Measurements from ENCODE around the gene LAMTOR1. TPM values are rescaled to one million over a fixed set of nuclear protein-coding genes. Genes with fewer than 3 reads are reported as not detected.

LAMTOR1 gene
- total RNA-seq, 2 experiments from 2014 or later: 61.8 to 64.1 TPM

GRCh38 chr11:72066855-72067254 is 36.2 kb downstream of the LAMTOR1 start:
- H3K36me3 ChIP-seq (ENCODE audit: insufficient read depth, low read length): peaks cover 66% of the 10 kb centered on the region
- no peak overlapping the region for H3K4me2 ChIP-seq (ENCODE audit: low read length)
- H3K9me3 ChIP-seq (ENCODE audit: low read length): no peaks in the 10 kb centered on the region
- H4K20me1 ChIP-seq (ENCODE audit: insufficient read depth, low read length): peaks cover 16% of the 10 kb centered on the region
- H2AFZ ChIP-seq (ENCODE audit: low read length): no peak overlapping the region
- H3K79me2 ChIP-seq (ENCODE audit: insufficient read depth, low read depth, low read length): peaks cover 26% of the 10 kb centered on the region
- no peak for DNase-seq (ENCODE audit: low spot score)
- no peaks in the 10 kb centered on the region for H3K9me2 ChIP-seq (ENCODE audit: insufficient read depth, low read length)
- no peak overlapping the region for H3K4me3 ChIP-seq (ENCODE audit: low read depth, low read length, poor library complexity, severe bottlenecking)
- CTCF ChIA-PET (ENCODE audit: unreplicated experiment): no interaction called here
- intact Hi-C loops (cut with micrococcal nuclease; ENCODE audit: unreplicated experiment): no loop called here
- BruUV-seq (replicated peaks): no TSS peak
- TF ChIP-seq CTCF (conservative IDR thresholded peaks at IDR 0.05; ENCODE audit: low read length) (no peak), EZH2phosphoT487 (IDR thresholded peaks at IDR 0.05; ENCODE audit: borderline replicate concordance, low read depth, low read length) (no peak)
- peaks cover 26% of the 10 kb centered on the region for H3K4me1 ChIP-seq (ENCODE audit: insufficient read depth, low read length, poor library complexity, severe bottlenecking)
- no peak overlapping the region for H3K27ac ChIP-seq (ENCODE audit: low read depth, low read length, poor library complexity, severe bottlenecking)
- POLR2A ChIA-PET: interaction anchor here (0.7 to 1.4 kb wide), 3 partner anchors 9 to 24 kb away, joined by 3 to 4 read pairs (median 3); no protein-coding TSS in a partner anchor

- intact Hi-C loops (cut with micrococcal nuclease; ENCODE audit: unreplicated experiment): no loop called here
- DNase-seq (ENCODE audit: low spot score): peak; percentile 24
- Histone ChIP-seq H3K4me1 (ENCODE audit: insufficient read depth, low read length, poor library complexity, severe bottlenecking) (peaks cover 8% of the 10 kb centered on the region), H3K4me3 (ENCODE audit: low read depth, low read length, poor library complexity, severe bottlenecking) (no peak overlapping the region), H3K9me2 (ENCODE audit: insufficient read depth, low read length) (no peaks in the 10 kb centered on the region), H4K20me1 (ENCODE audit: insufficient read depth, low read length) (no peaks in the 10 kb centered on the region), H3K79me2 (ENCODE audit: insufficient read depth, low read depth, low read length) (peaks cover 4% of the 10 kb centered on the region; the same call in 1 of the 2 replicates), H3K36me3 (ENCODE audit: insufficient read depth, low read length) (peaks cover 46% of the 10 kb centered on the region), H3K27ac (ENCODE audit: low read depth, low read length, poor library complexity, severe bottlenecking) (peak overlapping the region; percentile 9), H3K4me2 (ENCODE audit: low read length) (peak overlapping the region; percentile 24; the same call in 1 of the 2 replicates), H3K9me3 (ENCODE audit: low read length) (no peaks in the 10 kb centered on the region), H2AFZ (ENCODE audit: low read length) (no peak overlapping the region)
- POLR2A ChIA-PET: interaction anchor here (0.6 to 1.2 kb wide), 2 partner anchors 16 to 25 kb away, joined by 3 to 5 read pairs; no protein-coding TSS in a partner anchor
- TF ChIP-seq CTCF (conservative IDR thresholded peaks at IDR 0.05; ENCODE audit: low read length): no peak
- no peak for TF ChIP-seq EZH2phosphoT487 (IDR thresholded peaks at IDR 0.05; ENCODE audit: borderline replicate concordance, low read depth, low read length)
- BruUV-seq (replicated peaks): no TSS peak
- CTCF ChIA-PET (ENCODE audit: unreplicated experiment): no interaction called here
Measured at GRCh38 chr11:72061739-72062396, 41.2 kb downstream of the LAMTOR1 start.

- no peak overlapping the region for H3K4me3 ChIP-seq (ENCODE audit: low read depth, low read length, poor library complexity, severe bottlenecking)
- ChIA-PET CTCF (ENCODE audit: unreplicated experiment) (no interaction called here), POLR2A (interaction anchor here (0.5 to 1.5 kb wide), 4 partner anchors 9 to 1054 kb away, joined by 3 to 6 read pairs (median 3); no protein-coding TSS in a partner anchor)
- no TSS peak for BruUV-seq (replicated peaks)
- H3K4me2 ChIP-seq (ENCODE audit: low read length): no peak overlapping the region
- H3K9me3 ChIP-seq (ENCODE audit: low read length): no peaks in the 10 kb centered on the region
- peaks cover 9% of the 10 kb centered on the region; the same call in 1 of the 2 replicates for H3K79me2 ChIP-seq (ENCODE audit: insufficient read depth, low read depth, low read length)
- no peak overlapping the region for H3K27ac ChIP-seq (ENCODE audit: low read depth, low read length, poor library complexity, severe bottlenecking)
- H3K36me3 ChIP-seq (ENCODE audit: insufficient read depth, low read length): peaks cover 63% of the 10 kb centered on the region
- intact Hi-C loops (cut with micrococcal nuclease; ENCODE audit: unreplicated experiment): no loop called here
- H3K9me2 ChIP-seq (ENCODE audit: insufficient read depth, low read length): no peaks in the 10 kb centered on the region
- H4K20me1 ChIP-seq (ENCODE audit: insufficient read depth, low read length): no peaks in the 10 kb centered on the region
- no peak for DNase-seq (ENCODE audit: low spot score)
- H2AFZ ChIP-seq (ENCODE audit: low read length): no peak overlapping the region
- TF ChIP-seq CTCF (conservative IDR thresholded peaks at IDR 0.05; ENCODE audit: low read length): no peak
- no peak for TF ChIP-seq EZH2phosphoT487 (IDR thresholded peaks at IDR 0.05; ENCODE audit: borderline replicate concordance, low read depth, low read length)
- peaks cover 8% of the 10 kb centered on the region for H3K4me1 ChIP-seq (ENCODE audit: insufficient read depth, low read length, poor library complexity, severe bottlenecking)
Measured at GRCh38 chr11:72058416-72059034, 44.6 kb downstream of the LAMTOR1 start.
